A204.1 (cell line): ENCODE results near the gene TAS2R9.
A peak's percentile ranks its signal among the peaks of the same experiment; 100 is the strongest.
"Not testable (repeated sequence)": the region's sequence is repeated elsewhere in the genome, so short reads cannot be mapped to it uniquely, and the experiment has no call there.

Experiments
- FAIRE-seq: peaks from 2 replicates; lab custom pipeline; 2012; peaks lifted over from hg19 to GRCh38; lab: Jason Lieb, UNC

The TAS2R9 gene, protein sequence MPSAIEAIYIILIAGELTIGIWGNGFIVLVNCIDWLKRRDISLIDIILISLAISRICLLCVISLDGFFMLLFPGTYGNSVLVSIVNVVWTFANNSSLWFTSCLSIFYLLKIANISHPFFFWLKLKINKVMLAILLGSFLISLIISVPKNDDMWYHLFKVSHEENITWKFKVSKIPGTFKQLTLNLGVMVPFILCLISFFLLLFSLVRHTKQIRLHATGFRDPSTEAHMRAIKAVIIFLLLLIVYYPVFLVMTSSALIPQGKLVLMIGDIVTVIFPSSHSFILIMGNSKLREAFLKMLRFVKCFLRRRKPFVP

GRCh38 chr12:10810068-10810467 lies at the start of gene TAS2R9:
Gene TAS2R9, minus strand, starts transcription at chr12:10810168. Its CDS starts 93 bp downstream, at chr12:10810075.
- no peak for FAIRE-seq

DNA sequence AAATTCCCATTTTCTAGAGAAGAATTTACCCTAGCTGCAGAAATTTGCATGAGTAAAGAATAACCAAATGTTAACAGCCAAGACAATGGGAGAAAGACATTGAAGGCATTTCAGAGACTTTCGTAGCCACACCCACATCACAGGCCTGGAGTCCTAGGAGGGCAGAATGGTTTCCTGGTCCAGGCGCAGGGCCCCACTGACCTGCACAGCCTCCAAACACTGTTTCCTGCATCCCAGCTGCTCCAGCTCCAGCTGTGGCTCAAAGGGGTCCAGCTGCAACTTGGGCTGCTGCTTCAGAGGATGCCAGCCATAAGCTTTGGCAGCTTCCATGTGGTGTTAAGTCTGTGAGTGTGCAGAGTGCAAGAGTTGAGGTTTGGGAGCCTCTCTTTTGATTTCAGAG lies 45.8 kb upstream of the TAS2R9 start:
- no peak for FAIRE-seq

DNA sequence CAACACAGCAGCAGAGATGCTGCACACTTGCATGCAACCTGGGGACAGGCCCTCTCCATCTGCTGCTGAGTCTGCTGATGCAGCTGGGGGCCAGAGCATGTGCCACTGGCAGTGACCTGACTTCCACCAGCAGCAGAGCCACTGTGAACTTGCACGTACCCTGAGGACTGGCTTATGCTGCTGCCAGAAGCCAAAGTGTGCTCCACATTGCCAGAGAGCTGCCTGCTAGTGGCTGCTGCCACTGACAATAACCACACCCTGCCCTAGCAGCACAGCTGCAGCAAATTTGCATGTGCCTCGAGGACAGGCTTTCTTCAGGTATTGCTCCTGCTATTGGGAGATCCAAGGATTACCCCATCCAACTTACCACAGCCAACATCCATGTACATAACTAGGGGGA lies 43.8 kb upstream of the TAS2R9 start:
- FAIRE-seq, result no peak

DNA sequence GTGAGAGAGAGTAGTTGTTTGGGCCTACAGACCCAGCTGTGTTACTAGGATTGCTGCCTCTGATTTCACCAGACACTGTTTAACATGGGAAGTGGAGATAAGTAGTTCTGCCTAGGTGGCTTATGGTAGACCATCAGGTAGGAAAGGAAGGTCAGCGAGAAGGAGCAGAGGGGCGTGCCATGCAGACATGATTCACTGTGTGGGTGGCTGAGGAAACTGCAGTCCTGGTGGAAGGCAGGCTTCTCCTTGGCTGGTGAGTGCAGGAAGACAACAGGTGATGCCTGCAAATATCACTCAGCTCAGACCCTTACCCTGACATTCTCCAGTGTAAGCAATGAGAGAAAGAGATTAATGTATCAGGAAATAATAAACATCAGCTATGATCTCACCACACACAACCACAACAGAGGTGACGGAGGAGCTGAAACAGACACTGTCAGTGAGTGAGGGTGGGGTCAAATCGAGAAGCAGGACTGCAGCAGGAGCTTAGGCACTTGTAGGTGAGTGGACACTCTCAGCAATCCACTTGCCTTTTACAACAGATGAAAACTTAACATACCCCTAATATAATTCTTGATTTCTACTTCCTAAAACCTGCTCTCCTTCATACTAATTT lies 41.4 kb upstream of the TAS2R9 start:
- FAIRE-seq, result no peak

- no peak for FAIRE-seq
These were observed 39.5 kb upstream of the TAS2R9 start, which contains the start of gene PRR4 for GRCh38 chr12:10849425-10849878. Gene PRR4, minus strand, starts transcription at chr12:10849475. Its CDS starts 38 bp downstream, at chr12:10849437.

- no peak for FAIRE-seq
These were observed 37.8 kb upstream of the TAS2R9 start for GRCh38 chr12:10847744-10848143.

DNA sequence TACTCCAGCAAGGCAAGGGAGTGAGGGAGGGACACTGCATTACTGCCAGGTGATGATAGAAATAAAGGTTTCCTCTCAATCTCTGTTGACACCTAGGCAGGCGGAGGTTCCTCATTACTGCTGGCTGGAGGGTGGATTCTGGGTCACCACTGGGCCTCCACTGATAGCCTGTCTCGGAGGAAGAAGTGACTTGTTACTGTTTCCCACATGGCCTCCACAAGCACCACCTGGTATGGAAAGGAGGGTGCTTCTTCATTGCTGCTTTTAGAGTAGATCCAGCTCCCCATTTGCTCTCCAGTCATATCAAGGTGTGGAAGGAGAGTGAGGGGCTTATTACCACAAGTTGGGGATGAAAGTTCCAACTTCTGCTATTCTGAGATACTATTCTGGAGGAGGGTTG lies 32.9 kb upstream of the TAS2R9 start:
- FAIRE-seq, result no peak

GRCh38 chr12:10838461-10838860 lies 28.5 kb upstream of the TAS2R9 start:
- FAIRE-seq, result no peak

GRCh38 chr12:10829994-10830393 lies 20.0 kb upstream of the TAS2R9 start:
- no peak for FAIRE-seq

GRCh38 chr12:10826258-10826657 lies 16.3 kb upstream of the TAS2R9 start, which contains the start of gene TAS2R10:
Gene TAS2R10, minus strand, starts transcription at chr12:10826358. Its CDS starts 89 bp downstream, at chr12:10826269.
- no peak for FAIRE-seq

DNA sequence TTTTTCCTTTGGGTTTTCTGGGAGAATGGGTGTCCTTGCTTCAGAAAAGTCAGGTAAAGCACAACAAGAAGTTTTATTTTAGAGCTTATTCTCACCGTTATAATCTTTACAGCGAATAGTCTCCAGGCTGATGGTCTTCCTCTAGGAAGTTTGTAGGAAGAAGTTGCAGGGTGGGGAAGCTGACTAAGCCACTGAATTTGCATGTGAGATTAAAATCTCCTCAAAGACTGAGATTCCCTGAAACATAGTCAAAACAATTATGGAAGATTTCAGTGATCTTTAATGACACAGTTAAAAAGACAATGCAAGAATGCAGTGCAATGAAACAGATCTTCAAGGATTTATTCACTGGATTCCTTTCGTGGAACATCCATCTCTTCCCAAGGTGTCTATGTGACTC lies 15.0 kb upstream of the TAS2R9 start:
- no peak for FAIRE-seq

- no peak for FAIRE-seq
These were observed 2.0 kb upstream of the TAS2R9 start for GRCh38 chr12:10811883-10812536.

DNA sequence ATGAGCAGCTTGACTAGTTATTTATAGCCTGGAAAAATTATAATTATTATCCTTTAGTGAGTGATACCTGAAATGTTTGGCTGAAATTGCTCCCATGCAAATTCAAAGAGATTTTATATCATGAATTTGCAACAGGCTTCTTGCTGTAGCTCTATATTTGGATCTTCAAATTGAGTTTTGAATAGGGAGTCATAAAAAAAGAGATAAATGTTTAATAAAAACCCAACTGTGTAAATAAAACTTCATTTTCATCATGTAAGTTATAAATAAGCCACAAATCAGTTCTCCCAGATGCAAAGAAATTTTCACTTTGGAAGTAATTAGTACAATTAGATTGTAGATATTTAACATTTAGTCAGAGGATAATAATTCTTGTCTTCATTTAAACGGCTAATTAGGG lies 2.8 kb downstream of the TAS2R9 start, which contains the start of gene TAS2R8:
Gene TAS2R8, minus strand, starts transcription at position 101 of the 400 bp plus-strand sequence. CDS start 306 bp downstream, outside the sequence.
- FAIRE-seq, result no peak

DNA sequence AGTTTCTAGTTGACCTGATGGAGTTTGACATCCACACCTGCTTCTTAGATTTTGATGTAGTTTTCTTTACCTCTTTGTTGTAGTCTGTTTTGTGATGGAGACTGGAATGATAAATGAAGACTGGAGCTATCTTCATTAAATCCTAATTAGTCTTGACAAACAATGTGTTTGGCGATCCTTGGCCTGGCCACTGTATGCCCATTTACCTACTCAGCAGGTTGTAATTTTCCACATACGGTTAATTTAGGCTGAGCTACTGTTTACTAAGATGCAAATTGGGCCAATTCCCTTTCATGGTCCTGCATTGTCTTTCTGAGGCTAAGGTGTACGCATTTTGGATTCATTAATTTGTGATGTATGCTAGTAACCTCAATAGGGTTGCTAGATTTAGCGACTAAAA lies 7.4 kb downstream of the TAS2R9 start, which contains the start of gene TAS2R7:
Gene TAS2R7, minus strand, starts transcription at position 41 of the 400 bp plus-strand sequence. CDS start 57 bp downstream, outside the sequence.
- FAIRE-seq, result no peak

GRCh38 chr12:10801741-10802140 lies 8.2 kb downstream of the TAS2R9 start:
- no peak for FAIRE-seq

GRCh38 chr12:10794222-10794621 lies 15.7 kb downstream of the TAS2R9 start:
- FAIRE-seq, result no peak

- not testable (repeated sequence) for FAIRE-seq
These were observed 18.2 kb downstream of the TAS2R9 start for GRCh38 chr12:10791769-10792168.

- no peak for FAIRE-seq
These were observed 26.7 kb downstream of the TAS2R9 start for GRCh38 chr12:10783252-10783651.

GRCh38 chr12:10779103-10779502 lies 30.9 kb downstream of the TAS2R9 start:
- no peak for FAIRE-seq

DNA sequence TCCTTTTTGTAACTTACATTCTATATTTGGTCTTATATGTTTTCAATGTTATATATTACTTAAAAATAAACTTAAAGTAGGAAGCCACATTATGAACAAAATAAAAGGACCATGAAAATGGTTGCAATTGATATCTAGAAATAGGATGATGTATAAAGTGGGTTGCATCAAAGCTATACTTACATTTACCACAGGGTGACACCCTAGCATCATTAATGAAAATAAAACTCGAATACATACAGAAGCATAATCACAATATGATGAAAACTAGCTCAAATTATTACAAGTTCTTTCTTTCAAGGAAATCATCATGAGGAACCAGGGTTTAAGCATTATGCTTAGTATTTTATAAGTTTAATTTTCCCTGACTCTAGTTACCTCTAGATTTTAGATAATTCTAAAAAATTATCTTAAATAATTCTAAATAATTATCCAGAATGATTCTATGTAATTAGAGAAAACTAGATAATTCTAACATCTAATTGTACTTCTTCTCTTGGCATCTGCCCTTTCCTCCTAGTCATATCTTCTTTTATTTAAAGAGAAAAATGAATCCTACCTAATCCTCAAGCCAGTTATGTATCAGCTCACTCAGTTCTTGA lies 38.7 kb downstream of the TAS2R9 start:
- FAIRE-seq, result peak; percentile 98

DNA sequence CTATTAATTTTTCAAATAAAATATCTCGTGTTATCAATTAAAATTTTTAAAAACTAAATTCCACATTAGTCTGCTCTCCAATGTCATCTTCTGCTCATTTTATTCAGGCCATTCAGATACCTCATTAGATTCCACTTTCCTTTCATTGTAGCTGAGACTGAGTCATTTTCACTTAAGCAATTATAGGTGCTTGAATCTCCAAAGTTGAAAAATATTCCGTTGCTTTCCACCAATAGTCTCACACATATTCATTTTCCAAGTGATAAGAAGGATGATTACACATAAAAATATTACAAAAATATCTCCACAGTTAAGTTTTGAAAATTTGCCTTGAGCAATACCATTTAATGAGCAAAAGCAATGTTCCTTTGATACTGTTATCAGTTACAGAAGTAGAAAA lies 50.3 kb downstream of the TAS2R9 start:
- FAIRE-seq, result no peak
